ENCODE data around the gene APOL3. TPM values are rescaled to one million over a fixed set of nuclear protein-coding genes. Genes with fewer than 3 reads are reported as not detected.
"Not testable (repeated sequence)": the region's sequence is repeated elsewhere in the genome, so short reads cannot be mapped to it uniquely, and the experiment has no call there.

Gene APOL3
- total RNA-seq, 1 donor from 2014 or later = 52.0 TPM

GRCh38 chr22:36102995-36103394 is 57.6 kb downstream of the APOL3 start:
- no peak for DNase-seq (ENCODE audit: low read depth, low spot score)

GRCh38 chr22:36101756-36102155 is 58.8 kb downstream of the APOL3 start:
- no peak for DNase-seq (ENCODE audit: low read depth, low spot score)

GRCh38 chr22:36100908-36101307 is 59.6 kb downstream of the APOL3 start:
- not testable (repeated sequence) for DNase-seq (ENCODE audit: low read depth, low spot score)

- no peak for DNase-seq (ENCODE audit: low read depth, low spot score)
These were observed 60.3 kb downstream of the APOL3 start for GRCh38 chr22:36100134-36100824.

- not testable (repeated sequence) for DNase-seq (ENCODE audit: low read depth, low spot score)
These were observed 61.0 kb downstream of the APOL3 start for GRCh38 chr22:36099561-36099960.

GRCh38 chr22:36097880-36098279 is 62.7 kb downstream of the APOL3 start:
- no peak for DNase-seq (ENCODE audit: low read depth, low spot score)

- DNase-seq (ENCODE audit: low read depth, low spot score) = not testable (repeated sequence)
These were observed 69.8 kb downstream of the APOL3 start for GRCh38 chr22:36090772-36091171.

Other genes starting within 250 kb of the APOL3 start
- gene RBFOX2, start 131.9 kb downstream of the APOL3 start, total RNA-seq = 151 TPM in 2 replicates
- gene APOL4, start 41.1 kb upstream of the APOL3 start, total RNA-seq = 0.04 and 0.53 TPM in 2 replicates
- gene APOL2, start 78.8 kb upstream of the APOL3 start, total RNA-seq = 60.9 and 89.8 TPM in 2 replicates
- 26.5 and 52.2 TPM in 2 replicates for gene APOL1, start 92.4 kb upstream of the APOL3 start, total RNA-seq
- gene MYH9, start 227.2 kb upstream of the APOL3 start, total RNA-seq = 1,280 and 1,511 TPM in 2 replicates